Neural cell (in vitro differentiated cells): ENCODE data around the gene FSTL5. TPM values are rescaled to one million over a fixed set of nuclear protein-coding genes. Genes with fewer than 3 reads are reported as not detected.

Experiments used
- H2AFZ ChIP-seq: fragments of 200-600, 300-800 bp; sonication (generic), shearing (Covaris generic); 2 replicates; pipeline ENCODE4 v1.6.0; 2014; ENCODE audit warnings: low read depth, mild to moderate bottlenecking, antibody characterized with exemption, low read length, moderate library complexity
- H3F3A ChIP-seq: fragments of 200-600 bp; shearing (Covaris generic); 2 replicates; pipeline ENCODE4 v1.6.1; 2016; ENCODE audit warnings: mild to moderate bottlenecking, moderate library complexity, mixed read lengths, antibody characterized with exemption, low read length; ENCODE audit not compliant: insufficient read depth, poor library complexity, severe bottlenecking
- H3K27ac ChIP-seq: fragments of 200-600, 300-800 bp; sonication (generic), shearing (Covaris generic); 2 replicates; pipeline ENCODE4 v1.5.1; 2014; ENCODE audit warnings: mild to moderate bottlenecking, low read length, moderate library complexity
- H3K27me3 ChIP-seq: fragments of 300-800, 200-600 bp; sonication (generic), shearing (Covaris generic); 2 replicates; pipeline ENCODE4 v1.6.0; 2014; ENCODE audit warnings: mild to moderate bottlenecking, low read depth, low read length, moderate library complexity; ENCODE audit not compliant: insufficient read depth
- H3K36me3 ChIP-seq: fragments of 300-800, 200-600 bp; sonication (generic), shearing (Covaris generic); 2 replicates; pipeline ENCODE4 v1.5.1; 2014; ENCODE audit warnings: mild to moderate bottlenecking, antibody characterized with exemption, low read length, moderate library complexity; ENCODE audit not compliant: insufficient read depth
- H3K4me2 ChIP-seq: fragments of 300-800, 200-600 bp; sonication (generic), shearing (Covaris generic); 2 replicates; pipeline ENCODE4 v1.6.0; 2014; ENCODE audit warnings: mild to moderate bottlenecking, low read length
- H3K4me3 ChIP-seq: fragments of 300-800, 200-600 bp; sonication (generic), shearing (Covaris generic); 2 replicates; pipeline ENCODE4 v1.5.1; 2014; ENCODE audit warnings: mild to moderate bottlenecking, low read length, moderate library complexity
- H3K79me2 ChIP-seq: fragments of 200-600 bp; shearing (Covaris generic); replicated peaks from 2 replicates; pipeline ENCODE4 v1.6.0; 2014; ENCODE audit warnings: mild to moderate bottlenecking, low read length, moderate library complexity; ENCODE audit not compliant: insufficient read depth
- H3K9ac ChIP-seq: fragments of 300-800, 200-600 bp; sonication (generic), shearing (Covaris generic); 2 replicates; pipeline ENCODE4 v1.6.1; 2016; ENCODE audit warnings: mild to moderate bottlenecking, low read length, mixed read lengths
- H3K9me2 ChIP-seq: fragments of 200-600 bp; shearing (Covaris generic); 2 replicates; pipeline ENCODE4 v1.6.1; 2016; ENCODE audit warnings: mild to moderate bottlenecking, low read length, mixed read lengths; ENCODE audit not compliant: insufficient read depth
- H3K9me3 ChIP-seq: fragments of 200-600, 300-800 bp; sonication (generic), shearing (Covaris generic); 2 replicates; pipeline ENCODE4 v1.6.1; 2016; ENCODE audit warnings: mild to moderate bottlenecking, mixed run types, low read length, moderate library complexity, mixed read lengths
- H4K20me1 ChIP-seq: fragments of 200-600 bp; shearing (Covaris generic); 2 replicates; pipeline ENCODE4 v1.6.1; 2016; ENCODE audit warnings: mild to moderate bottlenecking, mixed run types; ENCODE audit not compliant: insufficient read depth
- CTCF ChIP-seq: fragments of 450-650 bp; IDR thresholded peaks from 2 replicates; pipeline ENCODE4 v1.5.1; 2014; ENCODE audit warnings: antibody characterized with exemption, mild to moderate bottlenecking, moderate library complexity; ENCODE audit not compliant: poor library complexity, severe bottlenecking
- EP300 ChIP-seq: fragments of 450-650 bp; conservative IDR thresholded peaks from 2 replicates; pipeline ENCODE4 v1.6.1; 2014; ENCODE audit warnings: antibody characterized with exemption, mild to moderate bottlenecking, moderate library complexity; ENCODE audit not compliant: poor library complexity, severe bottlenecking
- EZH2 ChIP-seq: fragments of 200-600, 300-800 bp; shearing (Covaris generic), sonication (generic); IDR thresholded peaks from 2 replicates; pipeline ENCODE4 v1.6.1; 2014; ENCODE audit warnings: antibody characterized with exemption, low read length, borderline replicate concordance, mild to moderate bottlenecking; ENCODE audit not compliant: insufficient read depth, poor library complexity, severe bottlenecking
- MXI1 ChIP-seq: fragments of 450-650 bp; conservative IDR thresholded peaks from 2 replicates; pipeline ENCODE4 v1.6.1; 2014; ENCODE audit warnings: antibody characterized with exemption, mild to moderate bottlenecking; ENCODE audit not compliant: poor library complexity, severe bottlenecking
- POLR2AphosphoS5 ChIP-seq: IDR thresholded peaks from 2 replicates; pipeline ENCODE4 v1.6.1; 2012
- RAD21 ChIP-seq: fragments of 450-650 bp; conservative IDR thresholded peaks from 2 replicates; pipeline ENCODE4 v1.6.1; 2014; ENCODE audit warnings: antibody characterized with exemption, mild to moderate bottlenecking, moderate library complexity
- REST ChIP-seq: IDR thresholded peaks from 2 replicates; pipeline ENCODE4 v1.6.1; 2012; ENCODE audit warnings: borderline replicate concordance
- SMC3 ChIP-seq: fragments of 450-650 bp; conservative IDR thresholded peaks from 2 replicates; pipeline ENCODE4 v1.6.1; 2014; ENCODE audit warnings: antibody characterized with exemption, mild to moderate bottlenecking, moderate library complexity; ENCODE audit not compliant: poor library complexity
- TAF1 ChIP-seq: IDR thresholded peaks from 2 replicates; pipeline ENCODE4 v1.6.1; 2012; ENCODE audit warnings: low read depth
- polyA plus RNA-seq: library from polyadenylated mRNA; depleted of rRNA; stranded (reverse); fragments of >200 nt; gene quantifications from 2 replicates; pipeline ENCODE4 v1.2.3, GENCODE V29; 2014

FSTL5 gene
- polyA plus RNA-seq, 1 donor from 2014 or later, result 6.8 TPM

- Histone ChIP-seq H3K36me3 (no peaks in the 10 kb centered on the region), H3K79me2 (no peaks in the 10 kb centered on the region), H3F3A (no peaks in the 10 kb centered on the region), H3K27me3 (no peaks in the 10 kb centered on the region), H2AFZ (no peak overlapping the region), H3K9me3 (no peaks in the 10 kb centered on the region), H3K9ac (no peak overlapping the region), H3K4me2 (no peak overlapping the region), H3K27ac (no peak overlapping the region), H3K9me2 (no peaks in the 10 kb centered on the region), H4K20me1 (no peaks in the 10 kb centered on the region), H3K4me3 (no peak overlapping the region)
- no peak for TF ChIP-seq CTCF
- TF ChIP-seq SMC3, result no peak
- TF ChIP-seq POLR2AphosphoS5, result no peak
- no peak for TF ChIP-seq EZH2
- no peak for TF ChIP-seq TAF1
- no peak for TF ChIP-seq EP300
- TF ChIP-seq RAD21, result no peak
Observed at GRCh38 chr4:161448550-161449180, 715.1 kb downstream of the FSTL5 start.

- Histone ChIP-seq H3K4me3 (no peak overlapping the region), H3K9me2 (no peaks in the 10 kb centered on the region), H3K27ac (no peak overlapping the region), H2AFZ (no peak overlapping the region), H3K9me3 (no peaks in the 10 kb centered on the region), H3K79me2 (no peaks in the 10 kb centered on the region), H3K36me3 (no peaks in the 10 kb centered on the region), H3F3A (no peaks in the 10 kb centered on the region), H3K4me2 (no peak overlapping the region), H3K9ac (no peak overlapping the region), H3K27me3 (no peaks in the 10 kb centered on the region), H4K20me1 (no peaks in the 10 kb centered on the region)
- TF ChIP-seq REST, result no peak
Observed at GRCh38 chr4:161444626-161445025, 719.2 kb downstream of the FSTL5 start.

- no peak overlapping the region for H3K9ac ChIP-seq
- no peaks in the 10 kb centered on the region for H4K20me1 ChIP-seq
- no peaks in the 10 kb centered on the region for H3K27me3 ChIP-seq
- H2AFZ ChIP-seq, result no peak overlapping the region
- no peaks in the 10 kb centered on the region for H3K36me3 ChIP-seq
- no peaks in the 10 kb centered on the region for H3K79me2 ChIP-seq
- no peaks in the 10 kb centered on the region for H3F3A ChIP-seq
- TF ChIP-seq EZH2 (no peak), REST (no peak), RAD21 (peak; percentile 45), CTCF (peak; percentile 34), EP300 (no peak), MXI1 (no peak)
- no peak overlapping the region for H3K4me2 ChIP-seq
- H3K4me3 ChIP-seq, result no peak overlapping the region
- no peaks in the 10 kb centered on the region for H3K9me3 ChIP-seq
- H3K27ac ChIP-seq, result no peak overlapping the region
- no peaks in the 10 kb centered on the region for H3K9me2 ChIP-seq
Observed at GRCh38 chr4:161442921-161443320, 720.9 kb downstream of the FSTL5 start.
